SU-DHL-6 (cell line): ENCODE measurements around the gene TBC1D8.

Experiments used
- CTCF ChIP-seq: fragments of 200-600 bp; sonication (generic); IDR thresholded peaks from one replicate; pipeline ENCODE4 v1.5.1; 2017; ENCODE audit warnings: antibody characterized with exemption, mild to moderate bottlenecking, low read length, moderate library complexity; ENCODE audit not compliant: insufficient read depth, poor library complexity, severe bottlenecking
- EZH2phosphoT487 ChIP-seq: fragments of 200-600 bp; sonication (generic), shearing (Covaris generic); conservative IDR thresholded peaks from 2 replicates; pipeline ENCODE4 v1.6.1; 2018; ENCODE audit warnings: mild to moderate bottlenecking, antibody characterized with exemption, low read length, moderate library complexity, mixed read lengths

- TF ChIP-seq CTCF (no peak), EZH2phosphoT487 (no peak)
These were observed 139.0 kb downstream of the TBC1D8 start for GRCh38 chr2:101012054-101012705.
